Breast epithelium (tissue), 4 donors: ENCODE measurements around the gene DFFB. TPM values are rescaled to one million over a fixed set of nuclear protein-coding genes. Genes with fewer than 3 reads are reported as not detected.
"Not testable (repeated sequence)": the region's sequence is repeated elsewhere in the genome, so short reads cannot be mapped to it uniquely, and the experiment has no call there.

Source experiments
- DNase-seq, 2 donors: peaks; one replicate each; pipeline ENCODE4 v3.0.0-alpha.2; 2019; ENCODE audit warnings: low spot score in 2 of 2
- H3K27ac ChIP-seq, 2 donors: fragments of 200-600 bp; sonication (generic) in 1 of 2; one replicate each; pipeline ENCODE4 v1.5.1; 2016 to 2019; ENCODE audit warnings: mild to moderate bottlenecking in 1 of 2
- H3K27me3 ChIP-seq, 2 donors: fragments of 200-600 bp; sonication (generic) in 1 of 2; one replicate each; pipeline versions ENCODE4 v1.5.1 to v1.6.0; 2017 to 2019; ENCODE audit warnings: control low read depth in 1 of 2, mild to moderate bottlenecking in 1 of 2
- H3K36me3 ChIP-seq: fragments of 200-600 bp; one replicate; pipeline ENCODE4 v1.5.1; 2019
- H3K4me1 ChIP-seq, 2 donors: fragments of 200-600 bp; sonication (generic); one replicate each; pipeline ENCODE4 v1.5.1; 2016 to 2019; ENCODE audit warnings: control low read depth in 1 of 2
- H3K4me3 ChIP-seq, 3 donors: fragments of 200-600 bp; sonication (generic); 1 replicate in 2 of 3; 2 replicates in 1 of 3; pipeline ENCODE4 v1.5.1; 2016 to 2019; ENCODE audit warnings: mild to moderate bottlenecking in 3 of 3, moderate library complexity in 2 of 3
- H3K9me3 ChIP-seq, 2 donors: fragments of 200-600 bp; sonication (generic) in 1 of 2; one replicate each; pipeline ENCODE4 v1.5.1; 2016 to 2019; ENCODE audit warnings: control low read depth in 1 of 2
- CTCF ChIP-seq, 3 donors: fragments of 450-650 bp; IDR thresholded peaks; one replicate each; pipeline ENCODE4 v1.5.1; 2016 to 2017; ENCODE audit warnings: antibody characterized with exemption in 3 of 3, mild to moderate bottlenecking in 3 of 3, moderate library complexity in 3 of 3
- POLR2A ChIP-seq: fragments of 450-650 bp; IDR thresholded peaks from one replicate; pipeline ENCODE4 v1.6.1; 2016; ENCODE audit warnings: antibody characterized with exemption, mild to moderate bottlenecking, moderate library complexity
- POLR2AphosphoS5 ChIP-seq, 3 donors: sonication (generic); formaldehyde crosslinking; IDR thresholded peaks; one replicate each; pipeline ENCODE4 v1.6.1; 2017; ENCODE audit warnings: antibody characterized with exemption in 3 of 3
- intact Hi-C: fragments of 100-400 bp; cut with DNase I; formaldehyde crosslinking; loops from one replicate; pipeline ENCODE4 v1.15.1; 2023; ENCODE audit warnings: low total_unique reads
- total RNA-seq, 3 donors: library from RNA; depleted of rRNA; stranded (reverse); fragments of >200 nt; gene quantifications; one replicate each; pipeline ENCODE4 v1.1.0, GENCODE V29; 2016

Gene DFFB
- total RNA-seq, 3 donors from 2014 or later, result 9.1 to 14.4 (median 11.3) TPM

GRCh38 chr1:3915551-3916121, 58.4 kb downstream of the DFFB start:
- no peak overlapping the region for H3K27ac ChIP-seq
- H3K36me3 ChIP-seq, result no peaks in the 10 kb centered on the region
- no peak overlapping the region for H3K4me3 ChIP-seq
- peaks cover 0 to 32% of the 10 kb centered on the region in 2 donors for H3K27me3 ChIP-seq
- no peak for DNase-seq
- H3K4me1 ChIP-seq, result peaks cover 0 to 4% of the 10 kb centered on the region in 2 donors
- TF ChIP-seq POLR2A (no peak), POLR2AphosphoS5 (IDR thresholded peaks at IDR 0.05) (no peak), CTCF (IDR thresholded peaks at IDR 0.05) (no peak)
- H3K9me3 ChIP-seq, result no peaks in the 10 kb centered on the region
- intact Hi-C loops, result no loop called here

GRCh38 chr1:3917761-3918160, 60.5 kb downstream of the DFFB start:
- TF ChIP-seq POLR2AphosphoS5 (IDR thresholded peaks at IDR 0.05) (no peak), POLR2A (no peak), CTCF (IDR thresholded peaks at IDR 0.05) (no peak)

GRCh38 chr1:3918359-3918758, 61.1 kb downstream of the DFFB start:
- H3K36me3 ChIP-seq, H3K27ac ChIP-seq, DNase-seq, H3K4me3 ChIP-seq, H3K4me1 ChIP-seq, H3K9me3 ChIP-seq, intact Hi-C loops: not testable (repeated sequence)
- peaks cover 0 to 21% of the 10 kb centered on the region in 2 donors for H3K27me3 ChIP-seq

More at GRCh38 chr1:3917761-3918160, 60.5 kb downstream of the DFFB start:
- intact Hi-C loops, result no loop called here
- no peak for DNase-seq
- Histone ChIP-seq H3K4me3 (no peak overlapping the region), H3K4me1 (no peaks in the 10 kb centered on the region), H3K9me3 (no peaks in the 10 kb centered on the region), H3K36me3 (no peaks in the 10 kb centered on the region), H3K27me3 (peaks cover 0 to 19% of the 10 kb centered on the region in 2 donors), H3K27ac (no peak overlapping the region)

GRCh38 chr1:3918966-3919611, 61.8 kb downstream of the DFFB start:
- Histone ChIP-seq H3K4me3 (no peak overlapping the region), H3K9me3 (no peaks in the 10 kb centered on the region), H3K27me3 (peaks cover 0 to 29% of the 10 kb centered on the region in 2 donors), H3K4me1 (no peaks in the 10 kb centered on the region), H3K36me3 (no peaks in the 10 kb centered on the region), H3K27ac (no peak overlapping the region)
- TF ChIP-seq POLR2AphosphoS5 (IDR thresholded peaks at IDR 0.05), result no peak
- no peak for TF ChIP-seq POLR2A
- TF ChIP-seq CTCF (IDR thresholded peaks at IDR 0.05), result no peak
- no peak for DNase-seq
- intact Hi-C loops, result no loop called here

GRCh38 chr1:3919706-3920105, 62.4 kb downstream of the DFFB start:
- intact Hi-C loops, result no loop called here
- Histone ChIP-seq H3K27ac (no peak overlapping the region), H3K27me3 (peaks cover 0 to 33% of the 10 kb centered on the region in 2 donors), H3K36me3 (no peaks in the 10 kb centered on the region), H3K4me3 (no peak overlapping the region), H3K4me1 (no peaks in the 10 kb centered on the region), H3K9me3 (no peaks in the 10 kb centered on the region)
- no peak for TF ChIP-seq POLR2AphosphoS5 (IDR thresholded peaks at IDR 0.05)
- TF ChIP-seq CTCF (IDR thresholded peaks at IDR 0.05), result no peak
- DNase-seq, result no peak
